HEK293 (cell line): ENCODE results near the gene ACTL6B.

Source experiments
- CTCF ChIA-PET: fragments of 350-600 bp; formaldehyde crosslinking; extraction: SDS; loops from one replicate; lab custom pipeline; 2021; ENCODE audit warnings: antibody characterized with exemption; lab: Yijun Ruan, JAX
- POLR2A ChIA-PET: fragments of 300-600 bp; formaldehyde crosslinking; extraction: SDS; loops from one replicate; lab custom pipeline; 2020; ENCODE audit warnings: antibody characterized with exemption, inconsistent platforms; lab: Yijun Ruan, JAX
- H3K27ac ChIP-seq: fragments of 200-500 bp; sonication (Bioruptor generic); 2 replicates; pipeline ENCODE4 v1.5.1; 2014; ENCODE audit warnings: low read depth, low read length, control low read depth, inconsistent platforms; ENCODE audit errors: extremely low read depth
- H3K36me3 ChIP-seq, 2 experiments: fragments of 200-500 bp in 1 of 2; sonication (Bioruptor generic) in 1 of 2; 1 replicate in 1 of 2; 2 replicates in 1 of 2; pipeline ENCODE4 v1.5.1; 2014 to 2017; ENCODE audit warnings: inconsistent platforms in 2 of 2, low read length in 2 of 2; ENCODE audit not compliant: control insufficient read depth in 2 of 2, insufficient read depth in 1 of 2
- H3K4me1 ChIP-seq: fragments of 200-500 bp; sonication (Bioruptor generic); 2 replicates; pipeline ENCODE4 v1.5.1; 2014; ENCODE audit warnings: mild to moderate bottlenecking, low read length, inconsistent platforms; ENCODE audit not compliant: control insufficient read depth, insufficient read depth
- H3K4me3 ChIP-seq: 2 replicates; pipeline ENCODE4 v1.5.1; 2011; ENCODE audit warnings: low read depth, mild to moderate bottlenecking, control low read depth, low read length, moderate library complexity
- H3K9me3 ChIP-seq: fragments of 200-500 bp; sonication (Bioruptor generic); 2 replicates; pipeline ENCODE4 v1.5.1; 2014; ENCODE audit warnings: low read depth, low read length, inconsistent platforms; ENCODE audit not compliant: control insufficient read depth, insufficient read depth
- GLI2 ChIP-seq: fragments of 450-650 bp; formaldehyde crosslinking; IDR thresholded peaks from 2 replicates; pipeline ENCODE4; 2017; ENCODE audit warnings: missing biosample characterization, missing genetic modification characterization, low read depth, borderline replicate concordance
- GLIS1 ChIP-seq: fragments of 450-650 bp; formaldehyde crosslinking; IDR thresholded peaks from 2 replicates; pipeline ENCODE4 v1.5.1; 2016; ENCODE audit warnings: missing biosample characterization, missing genetic modification characterization
- HOXC10 ChIP-seq: sonication (generic); formaldehyde crosslinking; IDR thresholded peaks from 2 replicates; pipeline ENCODE4 v1.8.1; 2023; ENCODE audit warnings: mild to moderate bottlenecking, missing genetic modification reagents
- IKZF3 ChIP-seq: fragments of 450-650 bp; IDR thresholded peaks from 2 replicates; pipeline ENCODE4 v1.5.0; 2018; ENCODE audit warnings: missing biosample characterization, mild to moderate bottlenecking, missing genetic modification characterization, moderate library complexity
- KLF8 ChIP-seq: fragments of 450-650 bp; formaldehyde crosslinking; IDR thresholded peaks from 2 replicates; pipeline ENCODE4 v1.5.1; 2016; ENCODE audit warnings: missing biosample characterization, missing genetic modification characterization
- OSR2 ChIP-seq: fragments of 450-650 bp; formaldehyde crosslinking; IDR thresholded peaks from 2 replicates; pipeline ENCODE4 v1.5.1; 2016; ENCODE audit warnings: missing biosample characterization, missing genetic modification characterization
- SP3 ChIP-seq: fragments of 450-650 bp; formaldehyde crosslinking; IDR thresholded peaks from 2 replicates; pipeline ENCODE4 v1.5.1; 2016; ENCODE audit warnings: missing biosample characterization, missing genetic modification characterization
- YY1 ChIP-seq: fragments of 450-650 bp; formaldehyde crosslinking; IDR thresholded peaks from 2 replicates; pipeline ENCODE4 v1.5.1; 2018; ENCODE audit warnings: missing biosample characterization, missing genetic modification characterization
- ZNF112 ChIP-seq: fragments of 450-650 bp; formaldehyde crosslinking; IDR thresholded peaks from 2 replicates; pipeline ENCODE4 v1.5.0; 2017; ENCODE audit warnings: missing biosample characterization, missing genetic modification characterization
- ZNF114 ChIP-seq: fragments of 450-650 bp; formaldehyde crosslinking; IDR thresholded peaks from 2 replicates; pipeline ENCODE4 v1.5.0; 2017; ENCODE audit warnings: missing biosample characterization, missing genetic modification characterization
- ZNF140 ChIP-seq: fragments of 450-650 bp; formaldehyde crosslinking; IDR thresholded peaks from 2 replicates; pipeline ENCODE4 v1.5.1; 2016; ENCODE audit warnings: missing biosample characterization, missing genetic modification characterization
- ZNF214 ChIP-seq: fragments of 450-650 bp; formaldehyde crosslinking; IDR thresholded peaks from 2 replicates; pipeline ENCODE4 v1.5.1; 2017; ENCODE audit warnings: missing biosample characterization, mild to moderate bottlenecking, missing genetic modification characterization, borderline replicate concordance
- ZNF292 ChIP-seq: fragments of 450-650 bp; formaldehyde crosslinking; IDR thresholded peaks from 2 replicates; pipeline ENCODE4 v1.5.1; 2016; ENCODE audit warnings: low read depth, missing biosample characterization, missing genetic modification characterization, borderline replicate concordance
- ZNF366 ChIP-seq: fragments of 450-650 bp; formaldehyde crosslinking; conservative IDR thresholded peaks from 2 replicates; pipeline ENCODE4 v1.5.1; 2016; ENCODE audit warnings: missing biosample characterization, missing genetic modification characterization
- ZNF488 ChIP-seq: fragments of 450-650 bp; formaldehyde crosslinking; IDR thresholded peaks from 2 replicates; pipeline ENCODE4 v1.5.1; 2016; ENCODE audit warnings: missing biosample characterization, missing genetic modification characterization
- ZNF510 ChIP-seq: fragments of 450-650 bp; formaldehyde crosslinking; IDR thresholded peaks from 2 replicates; pipeline ENCODE4 v1.5.1; 2018; ENCODE audit warnings: mild to moderate bottlenecking, missing genetic modification characterization, missing biosample characterization; ENCODE audit not compliant: insufficient replicate concordance
- ZNF529 ChIP-seq: fragments of 450-650 bp; formaldehyde crosslinking; IDR thresholded peaks from 2 replicates; pipeline ENCODE4 v1.5.1; 2017; ENCODE audit warnings: missing genetic modification characterization, missing biosample characterization; ENCODE audit not compliant: insufficient replicate concordance
- ZNF600 ChIP-seq: fragments of 450-650 bp; formaldehyde crosslinking; IDR thresholded peaks from 2 replicates; pipeline ENCODE4 v1.5.1; 2016; ENCODE audit warnings: missing biosample characterization, missing genetic modification characterization
- ZNF660 ChIP-seq: fragments of 450-650 bp; IDR thresholded peaks from 2 replicates; pipeline ENCODE4 v1.5.1; 2018; ENCODE audit warnings: missing biosample characterization, mild to moderate bottlenecking, missing genetic modification characterization
- ZSCAN30 ChIP-seq: fragments of 450-650 bp; IDR thresholded peaks from 2 replicates; pipeline ENCODE4 v1.5.1; 2018; ENCODE audit warnings: missing biosample characterization, mild to moderate bottlenecking, missing genetic modification characterization, moderate library complexity
- ZXDB ChIP-seq: fragments of 450-650 bp; formaldehyde crosslinking; IDR thresholded peaks from 2 replicates; pipeline ENCODE4 v1.5.1; 2016; ENCODE audit warnings: missing biosample characterization, missing genetic modification characterization
- TF ChIP-seq, protein P1 (sequence below): fragments of 450-650 bp; formaldehyde crosslinking; IDR thresholded peaks from 2 replicates; pipeline ENCODE4 v1.5.1; 2017; ENCODE audit warnings: missing biosample characterization, missing genetic modification characterization
- TF ChIP-seq, protein P2 (sequence below): fragments of 450-650 bp; formaldehyde crosslinking; IDR thresholded peaks from 2 replicates; pipeline ENCODE4 v1.5.1; 2016; ENCODE audit warnings: missing biosample characterization, missing genetic modification characterization
- TF ChIP-seq, protein P3 (sequence below): fragments of 450-650 bp; formaldehyde crosslinking; IDR thresholded peaks from 2 replicates; pipeline ENCODE4 v1.5.1; 2017; ENCODE audit warnings: missing biosample characterization, missing genetic modification characterization
- TF ChIP-seq, protein P4 (sequence below): fragments of 450-650 bp; formaldehyde crosslinking; conservative IDR thresholded peaks from 2 replicates; pipeline ENCODE4 v1.5.1; 2016; ENCODE audit warnings: low read depth, missing biosample characterization, missing genetic modification characterization

Gene ACTL6B

GRCh38 chr7:100602889-100603725 is 53.1 kb downstream of the ACTL6B start (continued):
- TF ChIP-seq ZNF600 (tag by site-specific recombination) (peak; percentile 38; the same call in 1 of the 2 replicates), ZSCAN30 (tag by site-specific recombination) (peak; percentile 88), ZXDB (peak; percentile 59), ZNF366 (peak; percentile 72), GLIS1 (peak; percentile 87), IKZF3 (tag by site-specific recombination) (peak; percentile 72; the same call in 1 of the 2 replicates), ZNF660 (no peak), ZNF114 (no peak), ZNF292 (tag by site-specific recombination) (no peak), OSR2 (tag by site-specific recombination) (peak; percentile 67; the same call in 1 of the 2 replicates), ZNF510 (no peak)
- TF ChIP-seq, protein P1, sequence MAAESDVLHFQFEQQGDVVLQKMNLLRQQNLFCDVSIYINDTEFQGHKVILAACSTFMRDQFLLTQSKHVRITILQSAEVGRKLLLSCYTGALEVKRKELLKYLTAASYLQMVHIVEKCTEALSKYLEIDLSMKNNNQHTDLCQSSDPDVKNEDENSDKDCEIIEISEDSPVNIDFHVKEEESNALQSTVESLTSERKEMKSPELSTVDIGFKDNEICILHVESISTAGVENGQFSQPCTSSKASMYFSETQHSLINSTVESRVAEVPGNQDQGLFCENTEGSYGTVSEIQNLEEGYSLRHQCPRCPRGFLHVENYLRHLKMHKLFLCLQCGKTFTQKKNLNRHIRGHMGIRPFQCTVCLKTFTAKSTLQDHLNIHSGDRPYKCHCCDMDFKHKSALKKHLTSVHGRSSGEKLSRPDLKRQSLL = peak; percentile 76; the same call in 1 of the 2 replicates
- TF ChIP-seq, protein P2, sequence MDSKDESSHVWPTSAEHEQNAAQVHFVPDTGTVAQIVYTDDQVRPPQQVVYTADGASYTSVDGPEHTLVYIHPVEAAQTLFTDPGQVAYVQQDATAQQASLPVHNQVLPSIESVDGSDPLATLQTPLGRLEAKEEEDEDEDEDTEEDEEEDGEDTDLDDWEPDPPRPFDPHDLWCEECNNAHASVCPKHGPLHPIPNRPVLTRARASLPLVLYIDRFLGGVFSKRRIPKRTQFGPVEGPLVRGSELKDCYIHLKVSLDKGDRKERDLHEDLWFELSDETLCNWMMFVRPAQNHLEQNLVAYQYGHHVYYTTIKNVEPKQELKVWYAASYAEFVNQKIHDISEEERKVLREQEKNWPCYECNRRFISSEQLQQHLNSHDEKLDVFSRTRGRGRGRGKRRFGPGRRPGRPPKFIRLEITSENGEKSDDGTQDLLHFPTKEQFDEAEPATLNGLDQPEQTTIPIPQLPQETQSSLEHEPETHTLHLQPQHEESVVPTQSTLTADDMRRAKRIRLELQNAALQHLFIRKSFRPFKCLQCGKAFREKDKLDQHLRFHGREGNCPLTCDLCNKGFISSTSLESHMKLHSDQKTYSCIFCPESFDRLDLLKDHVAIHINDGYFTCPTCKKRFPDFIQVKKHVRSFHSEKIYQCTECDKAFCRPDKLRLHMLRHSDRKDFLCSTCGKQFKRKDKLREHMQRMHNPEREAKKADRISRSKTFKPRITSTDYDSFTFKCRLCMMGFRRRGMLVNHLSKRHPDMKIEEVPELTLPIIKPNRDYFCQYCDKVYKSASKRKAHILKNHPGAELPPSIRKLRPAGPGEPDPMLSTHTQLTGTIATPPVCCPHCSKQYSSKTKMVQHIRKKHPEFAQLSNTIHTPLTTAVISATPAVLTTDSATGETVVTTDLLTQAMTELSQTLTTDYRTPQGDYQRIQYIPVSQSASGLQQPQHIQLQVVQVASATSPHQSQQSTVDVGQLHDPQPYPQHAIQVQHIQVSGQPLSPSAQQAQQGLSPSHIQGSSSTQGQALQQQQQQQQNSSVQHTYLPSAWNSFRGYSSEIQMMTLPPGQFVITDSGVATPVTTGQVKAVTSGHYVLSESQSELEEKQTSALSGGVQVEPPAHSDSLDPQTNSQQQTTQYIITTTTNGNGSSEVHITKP = peak; percentile 97
- TF ChIP-seq, protein P3, sequence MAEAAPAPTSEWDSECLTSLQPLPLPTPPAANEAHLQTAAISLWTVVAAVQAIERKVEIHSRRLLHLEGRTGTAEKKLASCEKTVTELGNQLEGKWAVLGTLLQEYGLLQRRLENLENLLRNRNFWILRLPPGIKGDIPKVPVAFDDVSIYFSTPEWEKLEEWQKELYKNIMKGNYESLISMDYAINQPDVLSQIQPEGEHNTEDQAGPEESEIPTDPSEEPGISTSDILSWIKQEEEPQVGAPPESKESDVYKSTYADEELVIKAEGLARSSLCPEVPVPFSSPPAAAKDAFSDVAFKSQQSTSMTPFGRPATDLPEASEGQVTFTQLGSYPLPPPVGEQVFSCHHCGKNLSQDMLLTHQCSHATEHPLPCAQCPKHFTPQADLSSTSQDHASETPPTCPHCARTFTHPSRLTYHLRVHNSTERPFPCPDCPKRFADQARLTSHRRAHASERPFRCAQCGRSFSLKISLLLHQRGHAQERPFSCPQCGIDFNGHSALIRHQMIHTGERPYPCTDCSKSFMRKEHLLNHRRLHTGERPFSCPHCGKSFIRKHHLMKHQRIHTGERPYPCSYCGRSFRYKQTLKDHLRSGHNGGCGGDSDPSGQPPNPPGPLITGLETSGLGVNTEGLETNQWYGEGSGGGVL (tag by site-specific recombination) = peak; percentile 65; the same call in 1 of the 2 replicates
- TF ChIP-seq, all 188 proteins: peak for 24

- CTCF ChIA-PET = no interaction called here
- H3K9me3 ChIP-seq = no peaks in the 10 kb centered on the region
- POLR2A ChIA-PET = no interaction called here
- TF ChIP-seq ZNF214 (tag by site-specific recombination) (no peak), KLF8 (tag by site-specific recombination) (no peak), ZNF140 (tag by site-specific recombination) (no peak), ZNF112 (no peak), SP3 (tag by site-specific recombination) (no peak), ZNF529 (tag by site-specific recombination) (no peak), GLI2 (no peak), ZNF366 (no peak), ZNF488 (tag by site-specific recombination) (no peak), YY1 (tag by site-specific recombination) (no peak), IKZF3 (tag by site-specific recombination) (no peak), HOXC10 (no peak)
- TF ChIP-seq, protein P4, sequence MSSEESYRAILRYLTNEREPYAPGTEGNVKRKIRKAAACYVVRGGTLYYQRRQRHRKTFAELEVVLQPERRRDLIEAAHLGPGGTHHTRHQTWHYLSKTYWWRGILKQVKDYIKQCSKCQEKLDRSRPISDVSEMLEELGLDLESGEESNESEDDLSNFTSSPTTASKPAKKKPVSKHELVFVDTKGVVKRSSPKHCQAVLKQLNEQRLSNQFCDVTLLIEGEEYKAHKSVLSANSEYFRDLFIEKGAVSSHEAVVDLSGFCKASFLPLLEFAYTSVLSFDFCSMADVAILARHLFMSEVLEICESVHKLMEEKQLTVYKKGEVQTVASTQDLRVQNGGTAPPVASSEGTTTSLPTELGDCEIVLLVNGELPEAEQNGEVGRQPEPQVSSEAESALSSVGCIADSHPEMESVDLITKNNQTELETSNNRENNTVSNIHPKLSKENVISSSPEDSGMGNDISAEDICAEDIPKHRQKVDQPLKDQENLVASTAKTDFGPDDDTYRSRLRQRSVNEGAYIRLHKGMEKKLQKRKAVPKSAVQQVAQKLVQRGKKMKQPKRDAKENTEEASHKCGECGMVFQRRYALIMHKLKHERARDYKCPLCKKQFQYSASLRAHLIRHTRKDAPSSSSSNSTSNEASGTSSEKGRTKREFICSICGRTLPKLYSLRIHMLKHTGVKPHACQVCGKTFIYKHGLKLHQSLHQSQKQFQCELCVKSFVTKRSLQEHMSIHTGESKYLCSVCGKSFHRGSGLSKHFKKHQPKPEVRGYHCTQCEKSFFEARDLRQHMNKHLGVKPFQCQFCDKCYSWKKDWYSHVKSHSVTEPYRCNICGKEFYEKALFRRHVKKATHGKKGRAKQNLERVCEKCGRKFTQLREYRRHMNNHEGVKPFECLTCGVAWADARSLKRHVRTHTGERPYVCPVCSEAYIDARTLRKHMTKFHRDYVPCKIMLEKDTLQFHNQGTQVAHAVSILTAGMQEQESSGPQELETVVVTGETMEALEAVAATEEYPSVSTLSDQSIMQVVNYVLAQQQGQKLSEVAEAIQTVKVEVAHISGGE (tag by site-specific recombination) = no peak
These were observed 55.6 kb downstream of the ACTL6B start for GRCh38 chr7:100600730-100601038.

More at GRCh38 chr7:100600730-100601038, 55.6 kb downstream of the ACTL6B start:
- Histone ChIP-seq H3K36me3 (no peaks in the 10 kb centered on the region; a peak in 1 of 3 replicates), H3K4me1 (peaks cover 17% of the 10 kb centered on the region), H3K4me3 (no peak overlapping the region), H3K27ac (no peak overlapping the region)
